ENCODE data around the gene UBTF.

DNA sequence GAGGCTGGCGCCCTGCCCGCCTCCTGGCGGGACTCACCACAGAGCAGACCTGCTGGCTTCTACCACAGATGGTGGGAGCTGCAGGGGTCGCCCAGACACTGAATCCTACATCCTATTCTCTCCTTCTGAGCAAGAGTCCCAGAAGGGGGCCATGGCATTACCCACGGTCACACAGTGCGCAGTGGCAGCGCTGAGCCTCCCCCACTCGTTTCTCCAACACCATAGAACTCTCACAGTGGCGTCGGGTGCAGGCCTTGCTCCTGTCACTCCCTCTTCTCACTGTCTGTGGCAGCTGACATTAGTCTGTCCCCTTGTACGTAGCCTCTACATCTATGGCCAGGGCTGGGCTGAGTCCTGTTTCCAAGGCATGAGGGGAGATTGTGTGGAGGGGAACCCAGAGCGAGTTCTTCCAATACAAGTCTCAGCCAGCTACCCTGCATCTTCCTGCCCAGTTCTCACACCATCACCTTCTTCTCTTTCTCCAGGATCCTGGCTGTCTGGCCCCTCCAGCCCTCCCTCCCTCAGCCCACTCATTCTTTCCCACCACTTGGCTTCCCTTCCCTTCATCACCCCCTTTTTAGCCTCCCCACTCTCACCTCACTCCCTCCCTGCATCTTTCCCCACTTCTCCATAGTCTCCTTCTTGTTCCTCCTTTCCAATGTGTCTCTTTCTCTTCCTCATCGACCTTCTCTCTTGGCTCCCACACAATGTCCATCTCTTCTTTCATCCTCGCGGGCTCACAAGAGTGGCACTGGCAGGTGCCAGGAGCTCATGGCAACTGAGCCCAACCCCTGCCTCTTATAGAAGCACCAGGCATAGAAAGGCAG, 5.9 kb downstream of the UBTF start:
- TF ChIP-seq, protein P1, sequence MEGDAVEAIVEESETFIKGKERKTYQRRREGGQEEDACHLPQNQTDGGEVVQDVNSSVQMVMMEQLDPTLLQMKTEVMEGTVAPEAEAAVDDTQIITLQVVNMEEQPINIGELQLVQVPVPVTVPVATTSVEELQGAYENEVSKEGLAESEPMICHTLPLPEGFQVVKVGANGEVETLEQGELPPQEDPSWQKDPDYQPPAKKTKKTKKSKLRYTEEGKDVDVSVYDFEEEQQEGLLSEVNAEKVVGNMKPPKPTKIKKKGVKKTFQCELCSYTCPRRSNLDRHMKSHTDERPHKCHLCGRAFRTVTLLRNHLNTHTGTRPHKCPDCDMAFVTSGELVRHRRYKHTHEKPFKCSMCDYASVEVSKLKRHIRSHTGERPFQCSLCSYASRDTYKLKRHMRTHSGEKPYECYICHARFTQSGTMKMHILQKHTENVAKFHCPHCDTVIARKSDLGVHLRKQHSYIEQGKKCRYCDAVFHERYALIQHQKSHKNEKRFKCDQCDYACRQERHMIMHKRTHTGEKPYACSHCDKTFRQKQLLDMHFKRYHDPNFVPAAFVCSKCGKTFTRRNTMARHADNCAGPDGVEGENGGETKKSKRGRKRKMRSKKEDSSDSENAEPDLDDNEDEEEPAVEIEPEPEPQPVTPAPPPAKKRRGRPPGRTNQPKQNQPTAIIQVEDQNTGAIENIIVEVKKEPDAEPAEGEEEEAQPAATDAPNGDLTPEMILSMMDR (conservative IDR thresholded peaks at IDR 0.05; ENCODE audit: low read depth, low read length): no peak
- TF ChIP-seq EZH2 (IDR thresholded peaks at IDR 0.05; ENCODE audit: borderline replicate concordance, low read depth, low read length, poor library complexity, severe bottlenecking): no peak

All from A673 (cell line).